ENCODE data around the gene KL.

- TF ChIP-seq CTCF (IDR thresholded peaks at IDR 0.05) (no peak), POLR2A (IDR thresholded peaks at IDR 0.05) (no peak)
These were observed 47.4 kb upstream of the KL start for GRCh38 chr13:32968793-32969192.
